ENCODE measurements around the gene DCPS.

DNA sequence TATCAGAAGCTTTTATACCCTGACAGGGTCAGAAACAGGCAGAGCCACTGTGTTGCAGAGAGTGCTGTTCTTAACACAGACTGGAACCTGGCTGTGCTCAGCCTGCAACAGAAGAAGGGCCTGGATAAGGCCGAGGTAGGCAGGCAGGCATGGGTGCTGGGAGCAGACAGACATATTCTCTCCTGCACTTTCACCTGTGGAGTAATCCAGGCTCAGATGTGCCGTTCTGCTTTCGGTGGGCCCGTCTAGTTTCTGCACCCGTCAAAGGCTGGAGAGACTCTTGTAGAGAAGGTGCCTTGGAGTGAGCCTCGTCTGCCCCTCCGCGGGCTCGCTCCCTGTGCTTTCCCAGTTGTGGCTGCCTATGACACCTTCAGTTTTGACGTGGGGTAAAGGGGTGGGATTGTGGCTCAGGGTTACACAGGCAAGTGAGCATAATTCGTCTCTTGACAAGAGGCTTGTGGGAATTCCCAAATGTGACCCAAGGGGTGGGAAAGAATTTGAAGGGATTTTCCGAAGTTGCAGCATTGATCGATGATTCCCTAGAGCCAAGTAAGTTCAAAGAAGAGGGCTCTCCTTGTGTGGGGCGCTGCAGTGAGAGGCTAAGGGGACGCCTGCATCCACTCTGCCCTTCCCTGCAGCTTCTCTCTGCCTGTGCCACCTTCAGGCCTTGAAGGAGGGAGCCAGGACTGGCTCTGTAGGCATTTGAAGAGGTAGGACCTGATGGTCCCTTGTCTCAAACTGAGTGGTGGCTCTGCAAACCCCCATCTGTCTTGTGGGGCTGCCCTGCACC is 35.4 kb downstream of the DCPS start:
- TF ChIP-seq, protein P1, sequence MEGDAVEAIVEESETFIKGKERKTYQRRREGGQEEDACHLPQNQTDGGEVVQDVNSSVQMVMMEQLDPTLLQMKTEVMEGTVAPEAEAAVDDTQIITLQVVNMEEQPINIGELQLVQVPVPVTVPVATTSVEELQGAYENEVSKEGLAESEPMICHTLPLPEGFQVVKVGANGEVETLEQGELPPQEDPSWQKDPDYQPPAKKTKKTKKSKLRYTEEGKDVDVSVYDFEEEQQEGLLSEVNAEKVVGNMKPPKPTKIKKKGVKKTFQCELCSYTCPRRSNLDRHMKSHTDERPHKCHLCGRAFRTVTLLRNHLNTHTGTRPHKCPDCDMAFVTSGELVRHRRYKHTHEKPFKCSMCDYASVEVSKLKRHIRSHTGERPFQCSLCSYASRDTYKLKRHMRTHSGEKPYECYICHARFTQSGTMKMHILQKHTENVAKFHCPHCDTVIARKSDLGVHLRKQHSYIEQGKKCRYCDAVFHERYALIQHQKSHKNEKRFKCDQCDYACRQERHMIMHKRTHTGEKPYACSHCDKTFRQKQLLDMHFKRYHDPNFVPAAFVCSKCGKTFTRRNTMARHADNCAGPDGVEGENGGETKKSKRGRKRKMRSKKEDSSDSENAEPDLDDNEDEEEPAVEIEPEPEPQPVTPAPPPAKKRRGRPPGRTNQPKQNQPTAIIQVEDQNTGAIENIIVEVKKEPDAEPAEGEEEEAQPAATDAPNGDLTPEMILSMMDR (IDR thresholded peaks at IDR 0.05), result no peak
- no peak for TF ChIP-seq EZH2 (IDR thresholded peaks at IDR 0.05)
- TF ChIP-seq EZH2phosphoT487 (IDR thresholded peaks at IDR 0.05), result no peak
